LNCAP (cell line): ENCODE measurements around the gene BCL2L11.

ENCODE experiments used
- CTCF ChIP-seq: fragments of 450-650 bp; IDR thresholded peaks from 2 replicates; pipeline ENCODE4 v1.5.1; 2017; ENCODE audit warnings: mild to moderate bottlenecking

The BCL2L11 gene

GRCh38 chr2:111190816-111191540 lies 70.3 kb downstream of the BCL2L11 start:
- no peak for TF ChIP-seq CTCF

- TF ChIP-seq CTCF: no peak
These were observed 71.2 kb downstream of the BCL2L11 start for GRCh38 chr2:111191877-111192276.

- TF ChIP-seq CTCF: no peak
These were observed 72.2 kb downstream of the BCL2L11 start for GRCh38 chr2:111192776-111193368.

- no peak for TF ChIP-seq CTCF
These were observed 74.3 kb downstream of the BCL2L11 start for GRCh38 chr2:111194835-111195621.

GRCh38 chr2:111196435-111196834 lies 75.7 kb downstream of the BCL2L11 start:
- no peak for TF ChIP-seq CTCF

- no peak for TF ChIP-seq CTCF
These were observed 78.0 kb downstream of the BCL2L11 start for GRCh38 chr2:111198701-111199100.

GRCh38 chr2:111199840-111200239 lies 79.1 kb downstream of the BCL2L11 start:
- TF ChIP-seq CTCF: no peak
